ENCODE results near the gene CIAO3.

CIAO3 gene

DNA sequence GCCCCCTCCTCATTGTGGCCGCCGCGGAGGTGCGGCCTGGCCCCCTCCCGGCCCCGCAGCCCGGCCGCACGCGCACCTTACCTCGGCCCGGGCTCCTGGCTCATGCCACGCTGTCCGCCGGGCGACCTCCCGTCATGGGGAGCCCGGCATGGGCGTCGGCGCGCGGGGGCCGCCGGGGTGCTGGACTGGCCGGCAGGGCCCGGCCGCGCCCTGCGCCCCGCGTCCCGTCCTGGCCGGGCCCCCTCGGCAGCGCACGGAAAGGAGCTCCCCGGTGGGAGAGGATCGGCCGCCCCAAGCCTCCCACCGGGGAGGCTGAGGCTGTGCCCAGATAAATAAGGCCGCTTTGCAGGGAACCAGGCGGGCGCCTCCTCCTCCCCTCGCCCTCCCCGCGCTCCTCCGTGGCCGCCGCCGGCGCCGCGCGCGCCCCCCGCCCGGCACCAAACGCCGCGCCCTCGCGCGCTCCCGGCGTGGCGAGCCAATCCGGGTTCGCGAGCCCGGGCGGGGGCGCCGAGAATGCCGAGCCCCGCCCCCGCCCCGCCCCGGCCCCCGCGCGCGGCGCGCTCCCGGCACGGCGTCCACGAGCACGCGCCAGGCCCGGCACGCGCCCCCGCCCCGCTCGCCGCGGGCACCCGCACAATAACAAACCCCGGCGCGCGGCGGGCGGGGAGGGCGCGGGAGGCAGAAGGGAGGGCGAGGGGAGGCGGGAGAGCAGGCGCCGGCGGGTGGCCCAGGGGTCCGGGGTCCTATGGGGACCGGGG lies 35.2 kb downstream of the CIAO3 start, which contains the start of gene FBXL16:
Gene FBXL16, minus strand, starts transcription at position 371 of the 758 bp plus-strand sequence. CDS start 8,396 bp downstream, outside the sequence.
- DNase-seq = no peak
- no peak within 1 kb of the TSS for H3K4me2 ChIP-seq (ENCODE audit: low read depth, low read length)
- no peak within 1 kb of the TSS for H3K9ac ChIP-seq (ENCODE audit: low read length)

DNA sequence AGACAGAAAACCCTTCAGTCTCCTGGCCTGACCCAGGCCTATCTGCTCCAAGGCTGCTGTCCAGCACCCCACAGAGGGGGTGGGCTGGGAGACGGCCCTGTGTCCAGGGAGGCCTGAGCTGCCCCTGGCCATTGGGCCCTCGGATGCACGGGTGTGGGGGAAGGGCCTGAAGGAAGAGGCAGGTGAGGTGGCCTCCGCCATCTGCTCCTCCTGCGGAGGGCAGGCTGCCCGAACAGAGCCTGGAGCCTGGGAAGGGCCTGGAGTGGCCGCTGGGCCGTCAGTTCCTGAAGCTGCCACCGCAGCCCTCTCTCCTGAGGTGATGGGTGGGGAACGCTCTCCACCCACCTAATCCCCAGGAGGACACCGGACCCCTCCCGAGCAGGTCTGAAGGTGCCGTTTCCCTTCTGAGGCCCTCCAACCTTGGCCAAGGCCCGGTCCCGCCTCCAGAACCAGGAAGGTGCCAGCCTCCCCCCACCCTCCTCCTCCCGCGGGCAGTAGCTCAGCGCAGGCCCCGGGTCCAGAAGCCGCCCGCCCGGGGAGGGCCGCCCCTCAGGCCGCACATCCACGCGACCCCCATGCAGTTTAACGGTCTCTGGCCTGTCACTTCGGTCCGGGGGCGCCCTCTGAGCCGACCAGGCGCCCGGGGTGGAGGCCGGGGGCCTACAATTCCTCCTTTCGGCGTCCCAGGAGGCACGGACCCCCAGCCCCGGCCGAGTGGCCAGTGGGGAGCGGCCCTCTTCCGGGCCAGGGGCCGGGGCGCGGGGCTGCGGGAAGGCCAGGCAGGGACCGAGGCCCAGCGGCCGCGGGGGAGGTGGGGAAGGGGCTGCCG lies 36.0 kb downstream of the CIAO3 start:
- DNase-seq = no peak
- Histone ChIP-seq H3K4me2 (ENCODE audit: low read depth, low read length) (no peak overlapping the region), H3K79me2 (ENCODE audit: low read length) (no peaks in the 10 kb centered on the region), H4K20me1 (ENCODE audit: insufficient read depth, low read length) (no peaks in the 10 kb centered on the region), H3K4me3 (ENCODE audit: low read length) (no peak overlapping the region), H3K9me2 (replicated peaks; ENCODE audit: insufficient read depth, low read length) (no peaks in the 10 kb centered on the region), H3K36me3 (replicated peaks; ENCODE audit: insufficient read depth, low read length) (no peaks in the 10 kb centered on the region), H3K9ac (ENCODE audit: low read length) (no peak overlapping the region), H3K4me1 (ENCODE audit: low read length) (no peaks in the 10 kb centered on the region), H3F3A (ENCODE audit: insufficient read depth, low read length) (no peaks in the 10 kb centered on the region), H3K27ac (ENCODE audit: low read length) (no peak overlapping the region), H3K9me3 (replicated peaks; ENCODE audit: insufficient read depth, low read length) (no peaks in the 10 kb centered on the region), H2AFZ (ENCODE audit: low read length) (no peak overlapping the region), H3K27me3 (replicated peaks; ENCODE audit: insufficient read depth, low read length) (peaks cover 80% of the 10 kb centered on the region)
- TF ChIP-seq EZH2 (optimal IDR thresholded peaks at IDR 0.05; ENCODE audit: low read depth, low read length) (no peak), EZH2phosphoT487 (IDR thresholded peaks at IDR 0.05; ENCODE audit: low read length) (no peak)
- TF ChIP-seq, protein P1, sequence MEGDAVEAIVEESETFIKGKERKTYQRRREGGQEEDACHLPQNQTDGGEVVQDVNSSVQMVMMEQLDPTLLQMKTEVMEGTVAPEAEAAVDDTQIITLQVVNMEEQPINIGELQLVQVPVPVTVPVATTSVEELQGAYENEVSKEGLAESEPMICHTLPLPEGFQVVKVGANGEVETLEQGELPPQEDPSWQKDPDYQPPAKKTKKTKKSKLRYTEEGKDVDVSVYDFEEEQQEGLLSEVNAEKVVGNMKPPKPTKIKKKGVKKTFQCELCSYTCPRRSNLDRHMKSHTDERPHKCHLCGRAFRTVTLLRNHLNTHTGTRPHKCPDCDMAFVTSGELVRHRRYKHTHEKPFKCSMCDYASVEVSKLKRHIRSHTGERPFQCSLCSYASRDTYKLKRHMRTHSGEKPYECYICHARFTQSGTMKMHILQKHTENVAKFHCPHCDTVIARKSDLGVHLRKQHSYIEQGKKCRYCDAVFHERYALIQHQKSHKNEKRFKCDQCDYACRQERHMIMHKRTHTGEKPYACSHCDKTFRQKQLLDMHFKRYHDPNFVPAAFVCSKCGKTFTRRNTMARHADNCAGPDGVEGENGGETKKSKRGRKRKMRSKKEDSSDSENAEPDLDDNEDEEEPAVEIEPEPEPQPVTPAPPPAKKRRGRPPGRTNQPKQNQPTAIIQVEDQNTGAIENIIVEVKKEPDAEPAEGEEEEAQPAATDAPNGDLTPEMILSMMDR (IDR thresholded peaks at IDR 0.05; ENCODE audit: low read length) = no peak

More for the DNA sequence above, 35.2 kb downstream of the CIAO3 start, which contains the start of gene FBXL16:
- Histone ChIP-seq H3K27ac (ENCODE audit: low read length) (no peak within 1 kb of the TSS), H3K4me3 (ENCODE audit: low read length) (no peak within 1 kb of the TSS), H2AFZ (ENCODE audit: low read length) (no peak within 1 kb of the TSS), H3K4me1 (ENCODE audit: low read length) (no peaks in the 10 kb centered on the region), H3K9me2 (replicated peaks; ENCODE audit: insufficient read depth, low read length) (no peaks in the 10 kb centered on the region), H3F3A (ENCODE audit: insufficient read depth, low read length) (no peaks in the 10 kb centered on the region), H3K79me2 (ENCODE audit: low read length) (no peaks in the 10 kb centered on the region), H3K9me3 (replicated peaks; ENCODE audit: insufficient read depth, low read length) (no peaks in the 10 kb centered on the region), H3K27me3 (replicated peaks; ENCODE audit: insufficient read depth, low read length) (peaks cover 81% of the 10 kb centered on the region), H3K36me3 (replicated peaks; ENCODE audit: insufficient read depth, low read length) (no peaks in the 10 kb centered on the region), H4K20me1 (ENCODE audit: insufficient read depth, low read length) (no peaks in the 10 kb centered on the region)
- TF ChIP-seq EZH2phosphoT487 (IDR thresholded peaks at IDR 0.05; ENCODE audit: low read length) = no peak
- no peak for TF ChIP-seq EZH2 (optimal IDR thresholded peaks at IDR 0.05; ENCODE audit: low read depth, low read length)
- TF ChIP-seq, protein P1 (IDR thresholded peaks at IDR 0.05; ENCODE audit: low read length) = no peak

DNA sequence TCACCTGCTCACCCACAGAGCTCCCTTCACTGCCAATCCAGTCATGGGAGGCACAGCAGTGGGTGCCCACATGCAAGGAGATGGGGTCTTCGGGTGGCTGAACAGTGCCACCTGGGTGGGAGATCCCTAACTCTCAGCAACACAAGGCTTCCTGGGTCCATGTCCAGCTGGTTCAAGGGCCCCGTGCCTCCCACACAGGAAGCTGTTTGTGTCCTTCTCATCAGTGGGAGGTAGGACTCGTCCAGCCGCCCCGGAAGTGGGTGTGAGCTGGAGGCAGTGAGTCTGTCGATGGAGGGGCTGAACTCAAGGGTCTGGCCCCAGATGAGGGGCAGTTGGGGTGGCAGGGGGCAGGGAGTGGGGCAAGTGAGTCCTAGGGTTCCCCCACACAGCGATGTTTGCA lies 36.8 kb downstream of the CIAO3 start:
- H3K4me3 ChIP-seq (ENCODE audit: low read length) = no peak overlapping the region
- H3K9me3 ChIP-seq (replicated peaks; ENCODE audit: insufficient read depth, low read length) = no peaks in the 10 kb centered on the region
- TF ChIP-seq, protein P1 (IDR thresholded peaks at IDR 0.05; ENCODE audit: low read length) = no peak
- TF ChIP-seq EZH2phosphoT487 (IDR thresholded peaks at IDR 0.05; ENCODE audit: low read length) = no peak
- no peak for TF ChIP-seq EZH2 (optimal IDR thresholded peaks at IDR 0.05; ENCODE audit: low read depth, low read length)
- no peaks in the 10 kb centered on the region for H3K36me3 ChIP-seq (replicated peaks; ENCODE audit: insufficient read depth, low read length)
- H3K9me2 ChIP-seq (replicated peaks; ENCODE audit: insufficient read depth, low read length) = no peaks in the 10 kb centered on the region
- no peak overlapping the region for H3K9ac ChIP-seq (ENCODE audit: low read length)
- H4K20me1 ChIP-seq (ENCODE audit: insufficient read depth, low read length) = no peaks in the 10 kb centered on the region
- H3K79me2 ChIP-seq (ENCODE audit: low read length) = no peaks in the 10 kb centered on the region
- no peak overlapping the region for H3K27ac ChIP-seq (ENCODE audit: low read length)
- peaks cover 78% of the 10 kb centered on the region for H3K27me3 ChIP-seq (replicated peaks; ENCODE audit: insufficient read depth, low read length)
- H3K4me1 ChIP-seq (ENCODE audit: low read length) = no peaks in the 10 kb centered on the region
- no peak overlapping the region for H2AFZ ChIP-seq (ENCODE audit: low read length)
- DNase-seq = no peak
- H3K4me2 ChIP-seq (ENCODE audit: low read depth, low read length) = no peak overlapping the region
- no peaks in the 10 kb centered on the region for H3F3A ChIP-seq (ENCODE audit: insufficient read depth, low read length)

Measured in MM.1S (cell line).